CD4-positive, alpha-beta T cell treated with Interferon alpha-2 for 1 hour (primary cell): ENCODE results near the gene TIAM2.
"Not testable (repeated sequence)": the region's sequence is repeated elsewhere in the genome, so short reads cannot be mapped to it uniquely, and the experiment has no call there.

Experiments used
- DNase-seq, 2 donors: peaks; one replicate each; pipeline ENCODE4 v3.0.0-alpha.2; 2020 to 2022

The TIAM2 gene

DNA sequence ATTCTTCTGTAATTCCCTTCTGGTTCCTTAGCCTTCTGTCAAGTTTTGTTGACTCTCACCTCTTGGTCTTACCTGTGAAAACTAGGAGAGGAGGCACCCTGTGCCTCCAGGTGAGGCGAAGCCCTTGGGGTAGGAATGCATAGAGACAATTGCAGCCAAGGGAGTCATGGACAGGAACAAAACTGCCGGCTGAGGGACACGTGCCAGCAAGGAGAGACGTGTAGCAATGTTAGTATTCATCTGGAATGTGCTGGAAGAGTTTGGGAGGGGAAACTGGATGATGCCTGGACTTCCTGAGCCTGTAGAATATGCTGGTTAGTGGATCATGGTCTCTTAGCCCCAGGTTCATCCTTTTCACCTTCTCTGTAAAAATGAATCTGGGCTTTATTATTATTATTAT, 3.9 kb upstream of the TIAM2 start:
- no peak for DNase-seq

DNA sequence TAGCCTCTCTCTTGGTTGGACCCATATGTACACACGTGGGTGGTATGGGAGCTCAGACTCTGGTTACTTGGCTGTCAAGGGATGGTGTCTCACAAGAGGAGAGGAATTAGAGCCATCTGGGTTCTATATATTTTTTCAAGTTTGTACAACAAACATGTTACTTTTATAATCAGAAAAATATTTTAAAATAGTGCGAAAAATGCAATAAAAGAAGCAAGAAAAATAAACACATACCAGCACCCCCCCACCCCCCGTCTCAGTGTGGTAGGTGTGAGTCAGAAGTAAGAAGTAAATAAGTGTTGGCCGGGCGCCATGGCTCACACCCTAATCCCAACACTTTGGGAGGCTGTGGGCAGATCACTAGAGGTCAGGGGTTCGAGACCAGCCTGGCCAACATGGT, 2.1 kb upstream of the TIAM2 start:
- no peak for DNase-seq

DNA sequence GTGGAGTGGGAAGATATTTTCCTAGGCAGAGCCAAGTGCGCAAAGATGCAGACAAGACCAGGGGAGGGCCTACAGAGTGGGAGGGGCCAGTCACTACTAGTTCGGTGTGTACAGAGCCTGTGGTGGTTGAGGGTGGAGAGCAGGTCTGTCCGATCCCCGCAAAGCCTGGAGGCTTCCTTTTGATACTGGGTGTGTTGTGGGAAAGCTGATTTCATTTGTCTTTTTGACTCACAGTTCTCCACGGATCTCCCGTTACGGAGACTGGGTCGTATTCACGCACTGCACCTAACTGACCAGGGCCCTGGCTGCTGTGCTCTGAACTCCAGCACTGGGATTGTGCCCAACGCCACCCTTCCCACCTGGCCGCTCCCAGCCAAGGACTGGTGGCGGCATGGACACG, 1.4 kb upstream of the TIAM2 start:
- DNase-seq, result no peak

DNA sequence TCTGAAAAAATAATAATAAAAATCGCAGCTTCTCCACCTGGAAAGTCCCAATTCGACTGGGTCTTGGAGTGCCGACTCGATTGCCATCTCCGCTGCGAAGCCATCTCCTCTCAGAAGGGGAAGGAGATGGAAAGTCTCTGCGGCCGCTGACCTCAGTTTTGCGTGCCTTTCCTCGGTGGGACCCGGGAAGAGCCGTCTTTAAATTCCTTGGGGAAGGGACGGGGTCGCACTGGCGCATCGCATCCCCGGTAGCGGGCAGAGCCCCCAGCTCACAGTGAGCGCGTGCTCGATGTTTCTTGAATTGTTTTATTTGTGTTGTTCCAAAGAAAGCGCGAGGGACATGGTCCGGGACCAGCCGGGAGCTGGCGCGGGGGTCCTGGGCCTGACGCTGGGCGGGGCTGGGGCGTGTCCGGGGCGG, 270 bp upstream of the TIAM2 start:
- no peak for DNase-seq

DNA sequence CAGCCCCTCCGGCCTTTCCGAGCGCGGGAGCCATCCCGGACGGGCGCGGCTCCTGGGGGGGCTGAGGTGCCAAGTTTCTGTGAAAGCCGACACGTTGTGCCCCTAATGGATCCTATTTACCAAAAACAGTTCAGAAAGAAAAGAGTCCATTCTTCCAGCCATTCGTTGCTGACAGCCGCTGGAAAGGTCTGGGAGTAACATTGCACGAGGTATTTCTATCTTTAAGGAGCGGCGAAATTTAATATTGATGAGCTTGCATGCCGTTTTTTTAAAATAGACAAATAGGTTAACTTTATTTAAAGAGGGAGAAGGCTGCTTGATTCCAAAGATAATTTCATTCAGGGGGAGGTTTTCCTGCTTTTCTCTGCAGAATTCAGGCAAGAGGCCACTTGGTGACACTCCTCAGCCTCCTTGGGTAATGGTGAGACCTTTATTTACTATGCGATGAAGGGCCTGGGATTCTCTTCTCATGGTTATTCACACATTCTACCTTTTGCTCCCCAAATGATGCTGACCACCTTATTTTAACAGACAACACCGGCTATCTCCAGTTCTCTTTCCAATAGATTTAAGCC, 988 bp downstream of the TIAM2 start:
- DNase-seq, result no peak

DNA sequence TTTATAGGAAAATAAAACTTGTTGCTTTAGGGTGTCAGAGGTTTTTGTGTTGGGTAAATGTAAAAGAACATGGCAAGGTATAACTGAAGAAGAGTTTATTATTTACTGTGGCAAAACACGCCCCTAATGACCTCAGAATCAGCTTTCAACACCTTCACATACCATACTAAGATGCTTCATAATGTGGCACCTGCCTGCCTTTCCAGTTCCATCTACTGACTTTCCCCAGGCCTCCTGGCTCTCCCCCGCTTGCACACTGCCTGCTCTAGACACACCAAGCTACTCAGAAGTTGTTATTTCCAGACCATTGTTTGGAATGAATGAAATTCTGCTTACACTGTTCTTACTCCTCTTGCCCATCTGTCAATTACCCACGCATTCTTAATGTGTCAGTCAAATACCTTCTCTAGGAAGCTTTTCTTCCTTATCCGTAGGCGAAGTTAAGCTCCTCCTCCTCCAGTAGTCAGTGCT, 1.8 kb downstream of the TIAM2 start:
- no peak for DNase-seq

DNA sequence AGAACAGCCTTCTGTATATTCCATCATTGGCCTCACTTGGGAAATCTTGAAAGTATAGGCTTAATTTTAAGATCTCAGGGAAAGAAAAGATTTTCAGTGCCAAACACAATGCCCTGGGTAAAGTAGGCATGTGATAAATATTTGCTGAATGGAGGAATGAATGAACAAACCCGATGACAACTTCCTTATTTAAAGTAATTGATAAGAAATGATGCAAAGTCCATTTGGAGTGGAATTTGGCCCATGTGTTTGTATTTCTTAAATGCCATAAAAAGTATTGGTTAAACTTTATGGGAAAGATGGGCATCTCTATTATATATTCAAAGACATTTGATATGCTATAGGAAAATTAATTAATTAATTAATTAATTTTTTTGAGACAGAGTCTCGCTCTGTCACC, 3.7 kb downstream of the TIAM2 start:
- no peak for DNase-seq

DNA sequence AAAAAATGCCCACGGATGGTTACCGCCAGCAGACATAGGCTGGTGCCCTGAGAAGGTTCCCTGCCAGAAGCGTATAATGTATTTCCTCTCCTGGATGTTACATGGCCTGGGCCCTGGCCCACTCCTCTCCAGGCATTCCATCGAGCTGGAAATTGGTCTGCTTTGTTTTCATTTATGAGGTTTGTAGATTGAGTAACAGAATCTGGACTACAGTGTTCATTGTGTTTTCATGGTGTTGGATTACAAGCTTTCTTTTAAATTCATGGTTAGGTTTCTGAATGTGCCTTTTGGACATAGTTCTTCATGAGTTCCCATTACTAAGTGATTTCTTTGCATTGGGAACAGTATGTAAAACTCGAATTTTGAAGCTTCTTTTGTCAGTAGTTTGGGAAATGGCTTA, 6.4 kb downstream of the TIAM2 start:
- DNase-seq, result no peak

DNA sequence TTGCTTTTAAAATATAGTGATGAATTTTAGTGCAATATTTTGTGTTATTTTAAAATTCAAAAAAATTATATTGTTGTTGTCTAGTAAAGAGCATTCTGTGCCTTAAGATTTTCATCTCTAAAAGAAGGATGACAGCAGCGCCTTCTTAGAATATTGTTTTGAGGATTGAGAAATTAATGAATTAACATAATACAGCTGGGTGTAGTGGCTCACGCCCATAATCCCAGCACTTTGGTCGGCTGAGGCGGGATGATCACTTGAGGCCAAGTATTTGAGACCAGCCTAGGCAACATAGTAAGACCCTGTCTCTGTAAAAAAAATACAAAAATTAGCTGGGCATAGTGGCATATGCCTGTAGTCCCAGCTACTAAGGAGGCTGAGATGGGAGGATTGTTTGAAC, 6.8 kb downstream of the TIAM2 start:
- no peak for DNase-seq

DNA sequence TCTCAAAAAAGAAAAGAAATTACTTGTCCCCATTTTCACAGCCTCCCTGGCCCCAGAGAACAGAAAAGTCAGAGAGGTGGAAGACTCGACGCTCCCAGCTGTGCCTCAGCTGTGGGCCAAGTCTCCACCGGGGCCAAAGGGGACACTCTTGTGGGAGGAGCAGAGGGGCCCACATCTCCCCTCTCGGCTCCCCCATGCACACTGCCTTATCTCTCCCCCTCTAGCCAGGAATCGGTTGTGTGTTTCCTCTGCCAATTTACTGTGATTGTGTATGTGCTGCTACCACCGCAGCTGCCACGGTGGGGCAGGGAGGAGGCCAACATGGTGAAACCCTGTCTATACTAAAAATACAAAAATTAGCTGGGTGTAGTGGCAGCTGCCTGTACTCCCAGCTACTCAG, 8.4 kb downstream of the TIAM2 start:
- DNase-seq, result no peak

DNA sequence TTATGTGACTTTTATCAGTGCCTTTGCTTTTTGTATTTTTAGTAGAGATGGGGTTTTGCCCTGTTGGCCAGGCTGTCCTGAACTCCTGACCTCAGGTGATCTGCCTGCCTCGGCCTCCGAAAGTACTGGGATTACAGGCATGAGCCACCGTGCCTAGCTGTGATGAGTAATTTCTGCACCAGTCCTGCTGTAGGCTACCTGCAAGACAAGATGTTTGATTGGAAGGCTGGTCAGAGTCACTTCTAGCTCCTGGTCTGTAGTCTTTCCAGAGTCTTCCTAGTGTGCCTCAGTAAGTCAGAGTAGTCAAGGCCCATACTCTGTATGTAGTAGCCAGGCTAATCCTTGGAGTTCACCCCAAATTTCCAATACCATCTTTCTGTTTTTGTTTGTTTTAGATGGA, 8.9 kb downstream of the TIAM2 start:
- no peak for DNase-seq

DNA sequence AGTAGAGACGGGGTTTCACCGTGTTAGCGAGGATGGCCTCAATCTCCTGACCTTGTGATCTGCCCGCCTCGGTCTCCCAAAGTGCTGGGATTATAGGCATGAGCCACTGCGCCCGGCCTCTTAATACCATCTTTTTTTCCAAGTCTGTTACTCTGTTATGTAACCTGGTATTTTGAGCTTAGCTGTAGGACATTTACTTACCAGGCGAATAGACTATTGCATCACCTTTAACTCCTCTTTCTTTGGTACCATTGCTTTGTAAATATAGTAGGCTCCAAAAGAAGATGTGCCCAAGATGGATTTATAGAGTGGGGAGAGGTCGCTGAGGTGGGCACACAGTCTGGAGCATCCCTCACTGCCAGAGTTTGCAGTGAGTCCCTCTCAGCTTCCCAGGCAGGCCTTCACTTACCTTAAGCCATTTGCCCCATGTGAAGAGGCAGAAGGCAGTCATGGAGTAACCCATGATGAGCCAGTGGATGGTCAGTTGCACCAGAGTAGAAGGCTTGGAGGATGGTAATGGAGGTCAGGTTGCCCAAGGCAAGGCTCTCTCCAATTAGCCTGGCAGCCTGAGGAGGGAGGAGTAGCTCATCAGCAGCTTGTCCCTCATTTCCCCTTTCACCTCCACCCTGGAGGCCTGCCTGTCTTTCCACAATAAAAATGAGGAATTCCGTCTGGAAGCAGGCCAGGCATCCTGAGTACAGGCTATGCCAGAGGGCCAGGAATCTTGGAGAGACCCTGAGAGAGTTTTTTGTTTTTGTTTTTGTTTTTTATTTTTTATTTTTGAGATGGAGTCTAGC, 9.7 kb downstream of the TIAM2 start:
- DNase-seq, result no peak

DNA sequence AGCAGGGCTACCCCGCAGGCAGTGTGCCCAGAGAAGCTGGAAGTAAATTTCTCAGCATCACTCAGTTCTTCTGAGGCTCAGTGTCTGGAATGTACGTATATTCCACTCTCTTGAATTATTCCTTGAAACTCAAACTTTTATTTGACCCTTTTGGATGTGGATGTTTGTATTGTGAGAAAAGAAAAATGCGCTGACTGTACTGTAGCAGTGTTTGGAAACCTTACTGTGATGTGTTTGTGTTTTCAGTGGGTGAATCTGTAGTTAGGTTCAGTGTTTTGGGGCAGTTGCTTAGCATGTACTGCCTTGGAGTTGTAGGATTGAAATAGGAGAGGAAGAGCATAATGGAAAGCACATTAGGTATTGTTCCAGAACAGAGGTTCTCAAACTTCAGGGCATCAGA, 13.5 kb downstream of the TIAM2 start:
- DNase-seq, result no peak

DNA sequence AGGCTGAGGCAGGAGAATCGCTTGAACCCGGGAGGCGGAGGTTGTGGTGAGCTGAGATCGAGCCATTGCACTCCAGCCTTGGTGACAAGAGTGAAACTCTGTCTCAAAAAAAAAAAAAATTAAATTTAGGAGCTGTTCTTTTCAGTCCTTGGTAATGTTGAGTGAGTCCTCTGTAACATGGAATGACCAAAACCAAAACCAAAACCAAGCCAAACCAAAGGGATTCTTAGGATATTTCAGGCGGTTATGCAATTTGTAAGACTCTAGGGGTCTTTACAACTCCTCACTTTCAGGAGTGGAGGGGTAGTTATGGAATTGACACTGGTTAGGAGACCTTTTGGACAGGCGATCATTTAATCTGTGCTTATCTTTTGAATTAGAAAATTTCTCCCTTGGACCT, 15.8 kb downstream of the TIAM2 start:
- no peak for DNase-seq

DNA sequence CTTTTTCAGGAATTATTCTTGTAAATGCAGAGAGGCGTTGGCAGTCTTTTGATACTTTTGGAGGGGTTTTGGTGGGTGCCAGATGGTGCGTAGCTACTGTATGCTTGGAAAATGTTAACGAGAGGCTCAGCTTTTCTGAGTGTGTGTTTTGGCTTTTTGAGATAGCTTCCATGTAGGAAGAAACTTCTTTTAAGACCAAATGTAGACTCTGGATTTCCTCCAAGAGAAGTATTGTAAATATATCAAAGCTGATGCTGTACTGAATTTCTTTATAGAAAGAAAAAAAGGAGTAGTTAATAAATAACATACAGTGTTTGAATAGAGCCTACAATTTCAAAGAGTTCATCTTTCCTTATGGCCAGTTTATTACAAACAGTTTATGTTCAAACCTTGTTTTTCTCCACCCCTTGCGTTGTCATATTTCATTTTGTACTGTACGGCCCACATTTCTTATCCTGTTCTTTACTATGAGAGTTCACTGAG, 16.7 kb downstream of the TIAM2 start:
- no peak for DNase-seq

DNA sequence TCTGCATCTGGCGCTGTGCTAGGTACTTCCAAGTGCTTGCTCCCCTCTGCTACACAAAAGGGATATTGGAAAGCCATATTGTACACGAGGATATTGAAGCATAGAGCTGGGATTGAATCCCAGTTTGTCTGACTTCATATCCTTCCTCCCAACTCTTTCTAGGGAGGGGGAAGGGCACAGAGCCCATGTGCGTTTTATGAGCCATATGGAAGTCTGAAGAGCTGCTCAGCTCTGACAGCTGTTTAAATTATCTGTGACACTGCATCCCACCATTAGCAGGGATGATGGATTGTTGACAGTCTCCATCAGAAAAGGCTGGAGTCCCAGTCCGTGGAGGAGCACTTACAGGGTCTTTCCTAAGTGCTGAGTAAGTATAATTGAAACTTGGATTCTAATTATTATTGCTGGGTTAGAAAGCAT, 18.4 kb downstream of the TIAM2 start:
- no peak for DNase-seq

DNA sequence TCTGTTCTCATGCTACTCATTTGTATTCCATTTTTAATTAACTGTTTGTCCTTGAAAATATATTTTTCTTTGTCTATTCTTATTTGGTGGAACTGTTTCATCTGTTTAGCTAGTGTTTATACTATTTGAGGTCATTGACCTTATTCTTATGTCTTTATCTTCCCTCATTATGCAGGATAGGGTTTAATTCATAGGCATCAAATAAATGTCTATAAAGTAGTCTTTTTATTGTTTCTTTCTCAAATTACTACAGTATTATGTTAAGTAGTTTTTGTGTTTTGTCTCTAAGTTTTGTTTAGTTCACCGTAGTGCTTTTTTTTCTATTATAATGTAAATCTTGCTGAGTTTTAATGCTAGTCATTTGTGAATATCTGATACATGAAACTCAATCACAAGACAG, 19.0 kb downstream of the TIAM2 start:
- DNase-seq, result no peak

DNA sequence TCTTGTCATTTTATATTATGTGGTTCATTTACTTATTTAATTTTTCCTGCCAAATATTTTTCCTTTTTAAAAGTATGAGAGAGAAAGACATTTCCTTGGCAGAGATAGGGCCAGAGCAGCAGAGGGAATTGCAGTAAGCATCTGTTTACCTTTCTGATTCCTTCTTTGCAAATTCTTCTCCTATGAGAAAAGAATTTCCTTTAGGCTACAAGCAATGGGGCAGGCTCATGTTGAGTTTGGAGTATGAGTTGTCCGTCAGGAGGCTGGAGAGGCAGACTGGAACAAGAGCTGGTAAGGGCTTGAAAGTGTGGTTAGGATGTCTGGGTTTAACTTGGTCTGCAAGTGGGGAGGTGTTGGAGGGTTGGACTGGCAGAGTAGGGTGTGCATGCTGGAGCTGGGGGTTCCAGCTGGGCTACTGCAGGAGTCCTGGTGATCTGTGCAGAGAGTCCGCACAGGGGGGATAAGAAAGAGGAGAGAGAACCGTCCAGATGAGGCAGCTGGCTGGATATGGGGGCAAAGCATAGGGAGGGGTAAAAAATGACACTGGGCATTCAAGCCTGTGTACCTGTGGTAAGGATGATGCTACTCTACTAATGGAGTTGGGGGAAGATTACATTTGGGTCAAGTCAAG, 19.7 kb downstream of the TIAM2 start:
- DNase-seq, result no peak

DNA sequence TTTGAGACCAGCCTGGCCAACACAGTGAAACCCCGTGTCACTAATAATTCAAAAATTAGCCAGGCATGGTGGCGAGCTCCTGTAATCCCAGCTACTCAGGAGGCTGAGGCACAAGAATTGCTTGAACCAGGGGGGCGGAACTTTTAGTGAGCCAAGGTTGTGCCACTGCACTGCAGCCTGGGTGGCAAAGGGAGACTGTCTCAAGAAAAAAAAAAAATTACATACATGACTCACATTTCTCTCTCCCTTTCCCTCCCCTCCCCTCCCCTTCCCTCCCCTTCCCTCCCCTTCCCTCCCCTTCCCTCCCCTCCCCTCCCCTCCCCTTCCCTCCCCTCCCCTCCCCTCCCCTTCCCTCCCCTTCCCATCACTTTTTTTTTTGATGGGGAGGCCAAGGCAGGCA, 23.3 kb downstream of the TIAM2 start:
- DNase-seq, result not testable (repeated sequence)

DNA sequence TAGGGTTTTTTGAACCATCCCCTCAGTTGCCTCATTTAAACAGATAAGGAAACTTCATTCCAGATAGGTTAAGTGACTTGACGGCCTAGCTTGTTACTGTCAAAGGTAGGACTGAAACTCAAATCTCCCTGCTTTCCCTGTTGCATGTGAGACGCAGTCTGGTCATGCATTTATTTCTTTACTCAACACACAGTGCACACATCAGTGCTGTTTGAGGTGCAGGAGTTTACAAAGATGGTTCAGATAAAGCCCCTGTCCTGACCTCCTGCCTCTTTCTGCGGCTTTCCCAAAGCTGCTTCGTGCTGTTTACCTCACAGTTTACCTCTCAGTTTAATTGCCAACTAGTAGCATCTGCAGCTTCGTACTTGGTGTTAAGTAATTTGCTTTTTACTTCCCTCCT, 26.6 kb downstream of the TIAM2 start:
- DNase-seq, result no peak

DNA sequence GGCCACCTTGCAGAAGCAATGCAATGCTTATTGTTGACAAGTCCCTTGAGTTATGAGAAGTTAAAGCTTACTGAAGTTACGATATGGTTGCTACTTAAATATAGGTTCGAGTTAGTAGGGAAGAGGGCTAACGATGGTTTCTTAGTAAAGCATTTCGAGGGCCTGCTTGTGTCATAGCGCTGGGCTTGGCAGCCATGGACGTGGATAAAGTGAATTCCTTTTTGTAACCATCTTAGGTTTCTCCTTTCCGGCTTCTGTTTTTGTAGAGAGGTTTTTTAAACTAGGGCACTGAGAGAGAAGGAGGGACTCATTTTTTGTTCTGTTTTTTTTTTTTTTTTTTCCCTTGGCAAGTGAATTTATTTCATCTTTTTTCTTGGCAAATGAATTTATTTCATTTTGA, 27.6 kb downstream of the TIAM2 start:
- DNase-seq, result no peak

DNA sequence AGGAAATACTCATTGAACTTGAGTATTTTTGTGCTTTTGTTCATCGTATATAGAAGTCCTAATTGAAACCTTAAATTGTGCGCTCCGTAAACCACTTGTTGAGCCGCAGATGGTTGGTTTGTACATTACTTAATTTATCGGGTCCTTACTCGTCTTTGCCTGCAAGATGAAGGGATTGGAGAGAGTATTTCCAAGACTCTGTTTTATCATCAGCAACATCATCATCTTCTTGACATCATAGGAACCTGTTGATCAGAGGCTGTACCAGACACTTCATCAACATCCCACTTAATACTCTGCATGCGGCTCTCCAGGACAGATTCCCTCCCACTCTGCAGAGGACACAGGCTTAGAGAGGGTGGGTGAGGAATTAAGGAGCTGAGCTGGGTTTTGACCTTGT, 28.6 kb downstream of the TIAM2 start:
- no peak for DNase-seq

DNA sequence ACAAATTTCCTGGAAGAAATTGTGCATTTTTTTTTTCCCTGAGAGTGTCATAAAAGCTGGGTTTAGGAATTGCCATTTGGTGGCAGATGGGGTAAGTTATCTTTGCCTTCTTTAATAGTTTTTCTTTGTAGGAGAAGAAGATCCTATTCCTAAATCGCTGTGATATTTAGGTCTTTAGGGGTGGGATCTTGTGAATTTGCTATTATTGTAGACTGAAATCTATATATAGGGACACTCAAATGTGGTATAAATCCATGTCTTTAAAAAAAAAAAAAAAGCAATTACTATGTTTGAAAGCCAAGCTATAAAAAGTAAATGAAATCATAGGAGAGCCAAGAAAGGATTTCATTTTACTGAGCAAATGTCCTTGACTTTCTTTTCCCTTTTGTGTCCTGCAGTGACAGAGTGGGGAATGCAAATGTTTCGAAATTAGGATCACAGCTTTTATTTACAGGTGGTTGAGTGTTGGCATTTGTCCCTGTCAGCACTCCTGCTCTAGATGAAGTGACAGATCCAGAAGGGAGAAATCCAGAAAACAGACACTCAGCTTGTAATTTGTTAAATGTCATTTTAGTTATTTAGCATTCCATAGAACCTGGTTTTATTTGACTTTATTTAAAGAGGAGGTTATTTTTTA, 29.4 kb downstream of the TIAM2 start:
- DNase-seq, result no peak
